KMS-11 (cell line): Measurements from ENCODE around the gene EHD3.

Experiments
- H2AFZ ChIP-seq: fragments of 200-600 bp; sonication (generic); 2 replicates; pipeline ENCODE4 v1.6.1; 2016; ENCODE audit warnings: antibody characterized with exemption, mixed run types, low read depth
- H3K27ac ChIP-seq: fragments of 200-600 bp; sonication (generic); 2 replicates; pipeline ENCODE4 v1.6.1; 2016; ENCODE audit warnings: mild to moderate bottlenecking, mixed run types
- H3K27me3 ChIP-seq: fragments of 200-600 bp; sonication (generic); 2 replicates; pipeline ENCODE4 v1.6.1; 2017; ENCODE audit warnings: mild to moderate bottlenecking, low read depth, mixed run types, moderate library complexity; ENCODE audit not compliant: insufficient read depth
- H3K36me3 ChIP-seq: fragments of 200-600 bp; sonication (generic); 2 replicates; pipeline ENCODE4 v1.6.1; 2017; ENCODE audit warnings: mild to moderate bottlenecking, mixed run types; ENCODE audit not compliant: insufficient read depth
- H3K4me1 ChIP-seq: fragments of 200-600 bp; sonication (generic); 2 replicates; pipeline ENCODE4 v1.6.1; 2016; ENCODE audit warnings: mild to moderate bottlenecking, low read depth, mixed run types; ENCODE audit not compliant: poor library complexity, severe bottlenecking
- H3K4me2 ChIP-seq: fragments of 200-600 bp; sonication (generic); 2 replicates; pipeline ENCODE4 v1.7.0; 2016; ENCODE audit warnings: mild to moderate bottlenecking, mixed run types
- H3K4me3 ChIP-seq: fragments of 200-600 bp; sonication (generic); IDR thresholded peaks from 2 replicates; pipeline ENCODE4 v1.6.1; 2017; ENCODE audit warnings: low read depth, low read length, mixed read lengths; ENCODE audit not compliant: insufficient read depth
- H3K79me2 ChIP-seq: fragments of 200-600 bp; sonication (generic); 2 replicates; pipeline ENCODE4 v1.6.1; 2016; ENCODE audit warnings: low read depth, mixed run types; ENCODE audit not compliant: insufficient read depth
- H3K9ac ChIP-seq: fragments of 200-600 bp; sonication (generic); 2 replicates; pipeline ENCODE4 v1.6.1; 2016; ENCODE audit warnings: mild to moderate bottlenecking, mixed run types
- H4K20me1 ChIP-seq: fragments of 200-600 bp; sonication (generic); 2 replicates; pipeline ENCODE4 v1.6.1; 2016; ENCODE audit warnings: mild to moderate bottlenecking, mixed run types; ENCODE audit not compliant: insufficient read depth
- TF ChIP-seq, protein P1 (sequence below): fragments of 200-600 bp; sonication (generic); conservative IDR thresholded peaks from 2 replicates; pipeline ENCODE4 v1.6.1; 2017; ENCODE audit warnings: low read depth, mild to moderate bottlenecking, antibody characterized with exemption, low read length, moderate library complexity, mixed read lengths

EHD3 gene

DNA sequence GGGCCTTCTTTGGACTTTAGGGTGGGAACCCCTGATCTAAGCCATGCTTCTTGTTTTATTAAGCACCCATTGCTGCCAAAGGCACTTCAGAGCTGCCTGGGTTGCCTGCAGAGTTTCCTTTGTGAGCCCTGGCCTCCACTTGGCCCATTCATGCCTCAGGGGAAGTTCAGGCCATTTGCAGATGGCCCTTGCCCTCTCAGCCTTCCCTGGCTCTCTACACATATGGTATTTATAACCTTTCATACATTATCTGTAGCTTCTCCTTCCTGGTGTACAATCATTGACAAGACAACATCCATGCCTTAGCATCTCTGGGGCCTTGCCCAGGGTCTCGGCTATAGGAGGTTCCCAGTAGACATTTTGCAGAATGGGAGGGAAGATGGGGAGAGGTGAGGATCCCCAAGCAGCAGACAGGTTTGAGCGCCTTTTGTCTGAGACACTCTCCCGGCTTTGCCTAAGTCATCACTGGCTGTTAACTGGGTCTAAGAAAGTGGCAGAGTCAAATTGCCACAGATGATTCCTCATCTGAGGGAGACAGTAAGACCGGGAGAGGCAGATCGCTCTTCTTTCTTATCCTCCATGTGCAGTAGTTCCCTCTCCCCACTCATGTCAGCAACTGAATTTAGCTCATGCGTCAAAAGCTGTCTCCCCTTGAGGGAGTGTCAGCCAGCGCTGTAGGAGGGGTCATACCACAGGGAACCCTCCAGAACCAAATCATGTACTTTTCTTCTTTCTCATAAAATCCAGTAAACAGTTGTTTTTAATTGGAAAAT, 2.7 kb downstream of the EHD3 start:
- H3K27me3 ChIP-seq, result no peaks in the 10 kb centered on the region
- TF ChIP-seq, protein P1, sequence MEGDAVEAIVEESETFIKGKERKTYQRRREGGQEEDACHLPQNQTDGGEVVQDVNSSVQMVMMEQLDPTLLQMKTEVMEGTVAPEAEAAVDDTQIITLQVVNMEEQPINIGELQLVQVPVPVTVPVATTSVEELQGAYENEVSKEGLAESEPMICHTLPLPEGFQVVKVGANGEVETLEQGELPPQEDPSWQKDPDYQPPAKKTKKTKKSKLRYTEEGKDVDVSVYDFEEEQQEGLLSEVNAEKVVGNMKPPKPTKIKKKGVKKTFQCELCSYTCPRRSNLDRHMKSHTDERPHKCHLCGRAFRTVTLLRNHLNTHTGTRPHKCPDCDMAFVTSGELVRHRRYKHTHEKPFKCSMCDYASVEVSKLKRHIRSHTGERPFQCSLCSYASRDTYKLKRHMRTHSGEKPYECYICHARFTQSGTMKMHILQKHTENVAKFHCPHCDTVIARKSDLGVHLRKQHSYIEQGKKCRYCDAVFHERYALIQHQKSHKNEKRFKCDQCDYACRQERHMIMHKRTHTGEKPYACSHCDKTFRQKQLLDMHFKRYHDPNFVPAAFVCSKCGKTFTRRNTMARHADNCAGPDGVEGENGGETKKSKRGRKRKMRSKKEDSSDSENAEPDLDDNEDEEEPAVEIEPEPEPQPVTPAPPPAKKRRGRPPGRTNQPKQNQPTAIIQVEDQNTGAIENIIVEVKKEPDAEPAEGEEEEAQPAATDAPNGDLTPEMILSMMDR, result no peak
- H3K9ac ChIP-seq, result no peak overlapping the region
- no peaks in the 10 kb centered on the region for H3K36me3 ChIP-seq
- no peaks in the 10 kb centered on the region for H4K20me1 ChIP-seq
- no peak overlapping the region for H3K4me2 ChIP-seq
- H2AFZ ChIP-seq, result no peak overlapping the region
- H3K27ac ChIP-seq, result no peak overlapping the region
- H3K4me1 ChIP-seq, result peaks cover 8% of the 10 kb centered on the region
- no peak overlapping the region for H3K4me3 ChIP-seq
- no peaks in the 10 kb centered on the region for H3K79me2 ChIP-seq

GRCh38 chr2:31237348-31238017, 3.5 kb downstream of the EHD3 start:
- H3K4me1 ChIP-seq, result peaks cover 11% of the 10 kb centered on the region
- TF ChIP-seq, protein P1, result no peak
- H4K20me1 ChIP-seq, result no peaks in the 10 kb centered on the region
- no peaks in the 10 kb centered on the region for H3K36me3 ChIP-seq
- H3K79me2 ChIP-seq, result no peaks in the 10 kb centered on the region
- H3K27ac ChIP-seq, result no peak overlapping the region
- H2AFZ ChIP-seq, result no peak overlapping the region
- H3K4me2 ChIP-seq, result no peak overlapping the region
- no peaks in the 10 kb centered on the region for H3K27me3 ChIP-seq
- H3K9ac ChIP-seq, result no peak overlapping the region
- H3K4me3 ChIP-seq, result no peak overlapping the region

DNA sequence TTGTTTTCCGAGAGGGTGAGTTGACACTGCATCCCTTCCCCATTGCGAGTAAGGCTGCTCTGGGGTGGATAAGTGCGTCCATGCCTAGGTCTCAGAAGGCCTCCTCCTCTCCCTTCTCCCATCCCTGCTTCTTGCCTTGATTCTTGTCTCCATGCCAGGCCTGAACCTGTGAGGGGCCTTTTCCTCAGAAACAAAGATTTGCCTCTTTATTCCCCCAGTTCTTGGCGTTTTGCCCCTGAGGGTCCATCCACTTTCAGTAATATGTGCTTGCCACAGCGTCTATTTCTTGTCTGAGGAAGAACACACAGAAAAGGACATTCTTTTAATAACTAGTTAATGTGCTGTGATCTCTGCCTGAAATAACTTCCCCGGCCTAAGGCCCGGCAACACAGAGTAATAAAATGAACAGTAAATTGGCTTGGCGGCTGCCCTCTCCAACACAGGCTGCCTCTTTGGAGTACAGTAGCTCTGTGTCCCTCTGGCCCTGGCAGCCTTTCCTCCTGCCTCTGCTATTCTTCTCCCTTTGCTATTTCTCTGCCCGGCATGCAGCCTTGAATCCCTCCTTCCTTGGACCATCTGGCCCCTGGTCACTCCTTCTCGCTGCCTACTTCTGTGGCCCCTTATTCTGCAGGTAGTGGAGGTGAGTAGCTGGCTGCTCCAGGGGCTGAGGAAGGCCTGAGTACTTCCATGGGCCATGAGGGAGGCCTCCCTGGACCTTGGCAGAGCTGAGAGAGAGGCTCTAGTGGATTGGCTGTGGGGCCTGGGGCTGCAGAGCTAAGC, 4.4 kb downstream of the EHD3 start:
- no peak overlapping the region for H3K27ac ChIP-seq
- no peak overlapping the region for H3K4me3 ChIP-seq
- no peak overlapping the region for H3K9ac ChIP-seq
- no peaks in the 10 kb centered on the region for H4K20me1 ChIP-seq
- H3K4me2 ChIP-seq, result no peak overlapping the region
- no peaks in the 10 kb centered on the region for H3K27me3 ChIP-seq
- TF ChIP-seq, protein P1, result no peak
- no peaks in the 10 kb centered on the region for H3K36me3 ChIP-seq
- no peaks in the 10 kb centered on the region for H3K79me2 ChIP-seq
- no peak overlapping the region for H2AFZ ChIP-seq
- peaks cover 6% of the 10 kb centered on the region for H3K4me1 ChIP-seq

DNA sequence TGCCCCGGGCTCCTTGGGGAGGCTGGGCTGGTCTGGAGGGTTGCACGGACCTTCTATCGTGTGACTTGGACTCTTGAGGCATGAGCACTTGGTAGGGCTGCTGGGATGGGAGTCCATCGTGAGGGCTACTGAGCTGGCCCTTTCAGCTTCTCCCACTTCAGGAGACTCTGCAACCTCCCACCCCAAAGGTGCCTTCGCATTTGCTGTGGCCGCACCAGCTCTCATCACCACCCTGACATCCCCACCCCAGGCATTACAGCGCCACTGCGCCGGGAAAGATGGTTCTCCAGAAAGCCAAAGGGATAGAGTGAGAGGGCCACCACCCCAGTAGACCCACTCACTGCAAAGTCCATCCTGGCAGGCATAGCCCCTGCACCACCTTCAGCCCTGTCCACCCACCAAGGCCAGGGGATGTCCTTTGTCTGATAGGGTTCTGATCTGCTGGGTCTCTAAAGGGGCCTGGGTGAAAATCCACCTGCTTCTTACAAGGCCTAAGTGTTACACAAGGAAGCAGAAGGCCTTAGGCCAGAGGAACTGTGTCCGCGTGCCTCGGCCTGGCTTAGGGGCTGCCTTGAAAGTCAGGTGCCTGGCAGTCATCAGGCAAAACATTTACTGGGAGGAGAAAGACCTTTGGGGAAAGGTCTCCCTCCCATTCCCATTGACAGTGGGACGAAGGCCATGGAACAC, 5.1 kb downstream of the EHD3 start:
- Histone ChIP-seq H3K36me3 (no peaks in the 10 kb centered on the region), H3K27me3 (no peaks in the 10 kb centered on the region), H3K4me3 (no peak overlapping the region), H3K4me2 (no peak overlapping the region), H4K20me1 (no peaks in the 10 kb centered on the region), H3K79me2 (no peaks in the 10 kb centered on the region), H2AFZ (no peak overlapping the region), H3K4me1 (peaks cover 3% of the 10 kb centered on the region), H3K27ac (no peak overlapping the region), H3K9ac (no peak overlapping the region)
- TF ChIP-seq, protein P1, result no peak
